ENCODE measurements around the gene FIS1.

GRCh38 chr7:101265622-101266516 is 21.0 kb upstream of the FIS1 start:
- no peak for TF ChIP-seq EZH2 (IDR thresholded peaks at IDR 0.05; ENCODE audit: low read depth)
- TF ChIP-seq CTCF (conservative IDR thresholded peaks at IDR 0.05), result no peak

All from PC-9 (cell line).